ENCODE data around the gene HCLS1.

GRCh38 chr3:121677141-121677540 lies 16.4 kb upstream of the HCLS1 start:
- TF ChIP-seq ZFX (IDR thresholded peaks at IDR 0.05) (no peak), CTCF (conservative IDR thresholded peaks at IDR 0.05) (no peak)

Data from C4-2B (cell line).